NCI-H1092 (cell line): ENCODE results near the gene VDAC2.
A peak's percentile ranks its signal among the peaks of the same experiment; 100 is the strongest.

Experiments used
- DNase-seq: peaks from one replicate; lab custom pipeline; 2025; lab: John Stamatoyannopoulos, UW

The VDAC2 gene

DNA sequence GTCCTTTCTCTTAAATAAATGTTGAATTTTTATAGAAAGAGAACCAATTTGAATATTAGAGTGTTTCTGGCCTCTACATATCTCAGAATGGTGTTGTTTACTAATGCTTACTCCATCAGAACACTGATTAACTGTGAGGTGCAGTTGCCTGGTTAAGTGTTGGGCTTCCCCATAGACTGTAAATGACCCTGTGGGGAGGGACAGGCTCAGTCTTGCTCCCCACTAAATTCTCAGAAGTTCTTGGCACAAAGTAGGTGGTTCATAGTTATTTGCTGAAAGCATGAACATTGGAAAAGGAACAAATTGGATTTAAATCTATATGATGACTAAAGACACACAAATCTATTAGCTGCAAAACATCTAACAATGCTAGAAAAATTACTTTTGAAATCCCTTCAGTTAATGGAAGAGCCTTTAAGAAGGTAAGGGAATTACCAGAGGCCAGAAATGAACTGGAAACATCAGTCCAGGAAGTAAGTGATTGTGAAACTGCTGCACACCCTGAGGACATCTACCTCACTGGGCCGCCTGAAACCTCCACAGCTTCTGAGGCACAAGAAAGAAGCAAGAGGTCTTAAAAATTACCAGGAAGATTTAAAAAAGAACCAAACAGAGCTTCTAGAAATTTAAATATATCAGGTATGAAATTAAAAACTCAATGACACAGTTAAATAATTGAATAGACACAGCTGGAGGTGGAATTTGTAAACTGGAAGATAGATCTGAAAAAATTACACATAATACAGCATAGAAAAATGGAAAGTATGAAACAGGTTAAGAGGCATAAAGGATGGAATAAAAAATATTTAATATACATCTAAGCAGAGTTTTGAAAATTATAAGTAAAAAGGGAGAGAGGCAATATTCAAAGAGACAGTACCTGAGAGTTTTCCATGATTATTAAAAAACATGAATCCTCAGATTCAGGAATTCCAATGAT, 43.0 kb downstream of the VDAC2 start:
- no peak for DNase-seq

DNA sequence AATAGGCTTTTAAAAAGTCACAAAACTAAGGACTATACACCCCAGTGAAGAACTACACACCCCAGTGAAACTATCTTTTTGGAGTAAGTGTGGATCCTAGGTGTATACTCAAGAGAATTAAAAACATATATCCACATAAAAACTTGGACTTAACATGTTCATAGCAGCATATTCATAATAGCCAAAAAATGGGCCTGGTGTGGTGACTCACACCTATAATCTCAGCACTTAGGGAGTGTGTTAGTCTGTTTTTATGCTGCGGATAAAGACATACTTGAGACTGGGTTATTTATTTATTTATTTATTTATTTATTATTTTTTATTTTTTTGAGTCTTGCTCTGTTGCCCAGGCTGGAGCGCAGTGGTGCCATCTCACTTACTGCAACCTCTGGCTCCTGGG, 44.1 kb downstream of the VDAC2 start:
- no peak for DNase-seq

DNA sequence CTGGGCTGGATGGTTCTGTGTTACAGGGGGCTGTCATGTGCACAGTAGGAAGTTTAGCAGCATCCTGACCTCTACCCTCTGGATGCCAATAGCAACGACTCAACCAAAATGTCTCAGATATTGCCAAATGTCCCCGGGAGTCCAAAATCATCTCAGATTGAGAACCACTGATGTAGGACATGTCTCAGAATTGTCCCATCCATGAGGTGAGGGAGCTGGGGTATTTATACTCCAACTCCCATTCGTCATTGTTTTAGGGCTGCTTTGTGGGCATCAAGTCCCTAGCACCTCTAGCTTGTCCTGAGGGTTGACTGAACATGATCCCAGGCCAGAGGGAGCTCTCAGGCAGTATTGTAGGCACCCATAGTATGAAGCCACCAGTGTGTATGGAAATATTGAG, 50.4 kb downstream of the VDAC2 start:
- no peak for DNase-seq

DNA sequence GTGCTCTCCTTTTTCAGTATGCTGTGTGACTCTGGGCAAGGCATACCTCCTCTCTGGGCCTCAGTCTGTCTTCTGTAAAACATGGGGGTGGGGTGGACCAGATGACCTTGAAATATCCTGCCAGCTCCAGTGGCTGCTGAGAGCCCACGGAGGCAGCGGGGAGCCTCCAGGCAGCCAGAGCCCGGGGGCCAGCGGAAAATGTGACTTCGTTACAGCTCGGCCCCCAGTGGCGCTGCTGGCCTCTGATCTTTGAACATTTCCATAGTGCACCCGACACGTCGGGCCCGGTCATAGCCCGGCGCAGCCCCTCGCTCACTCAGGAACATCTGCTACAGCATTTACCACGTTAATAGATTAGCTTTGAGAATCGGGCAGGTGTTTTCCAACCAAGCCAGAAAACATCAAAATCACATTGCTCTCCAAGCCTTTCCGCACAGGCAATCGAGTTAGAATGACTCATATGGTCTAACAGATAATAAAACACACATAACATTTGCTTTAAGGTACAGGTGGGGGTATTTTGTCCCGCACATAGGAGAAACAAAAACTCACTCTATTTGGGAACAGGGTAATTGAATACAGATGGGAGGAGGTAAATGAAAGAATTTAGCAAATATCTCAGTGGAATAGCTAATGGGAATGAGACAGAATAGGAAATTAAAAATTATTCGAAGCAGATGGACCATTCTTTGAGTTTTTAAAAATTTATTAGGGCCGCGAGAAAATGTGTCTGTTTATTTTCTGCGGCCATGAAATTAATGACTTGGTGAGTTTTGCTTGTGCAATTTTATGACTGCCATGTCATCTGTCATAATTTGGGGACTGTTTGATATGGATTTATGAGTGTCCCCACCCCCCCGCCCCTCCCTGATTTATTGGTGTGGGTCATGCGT, 51.5 kb downstream of the VDAC2 start:
- peak; percentile 23 for DNase-seq

DNA sequence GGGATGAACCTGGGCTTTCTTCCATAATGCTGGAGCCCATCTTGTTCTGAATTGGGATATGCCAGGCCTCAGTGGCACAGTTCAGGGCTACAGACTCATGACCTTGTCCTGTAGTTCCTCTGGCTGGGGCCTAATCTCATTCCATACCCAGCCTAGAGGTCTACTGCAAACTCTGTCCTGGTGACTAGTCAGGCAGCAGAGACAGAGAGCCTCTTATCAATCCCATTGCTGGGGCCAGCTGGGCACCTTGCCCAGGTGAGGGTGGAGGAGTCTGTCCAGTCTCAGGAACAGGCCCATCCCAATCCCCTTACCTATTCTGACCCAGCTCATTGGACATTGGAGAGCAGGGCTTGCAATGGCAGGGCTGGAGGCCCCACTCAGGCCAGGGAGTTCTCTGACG, 53.2 kb downstream of the VDAC2 start:
- DNase-seq, result no peak

DNA sequence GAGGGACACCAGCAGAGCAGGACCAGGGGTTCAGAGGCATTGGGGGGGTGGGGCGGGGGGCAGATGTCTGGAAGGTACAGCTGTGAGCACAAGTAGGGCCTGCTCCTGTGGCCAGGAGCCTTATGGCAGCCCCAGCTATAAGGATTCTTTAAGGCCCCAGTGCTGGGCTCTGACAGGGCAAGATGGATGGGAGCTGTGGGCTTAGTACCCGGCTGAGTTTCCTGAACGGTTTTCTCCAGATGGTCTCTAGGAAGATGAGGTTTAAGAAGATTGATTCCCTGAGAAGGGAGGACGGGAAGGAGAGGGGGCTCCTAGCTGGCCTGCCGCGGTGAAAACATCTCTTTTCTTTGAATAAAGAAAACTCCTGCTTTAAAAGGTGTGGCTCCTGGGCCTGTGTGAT, 55.3 kb downstream of the VDAC2 start:
- no peak for DNase-seq

DNA sequence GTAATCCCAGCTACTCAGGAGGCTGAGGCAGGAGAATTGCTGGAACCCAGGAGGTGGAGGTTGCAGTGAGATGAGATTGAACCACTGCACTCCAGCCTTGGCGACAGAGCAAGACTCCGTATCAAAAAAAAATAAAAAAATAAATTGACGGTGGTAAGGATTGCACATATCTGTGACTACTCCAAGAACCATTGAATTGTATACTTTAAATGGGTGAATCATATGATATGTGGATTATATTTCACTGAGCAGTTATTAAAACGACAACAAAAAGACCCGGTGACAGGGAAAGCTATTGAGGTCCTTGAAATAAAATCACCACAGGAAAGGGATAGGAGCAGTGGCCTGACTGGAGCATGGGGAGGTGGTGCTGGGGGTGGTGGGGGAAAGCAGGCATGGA, 56.3 kb downstream of the VDAC2 start:
- no peak for DNase-seq

DNA sequence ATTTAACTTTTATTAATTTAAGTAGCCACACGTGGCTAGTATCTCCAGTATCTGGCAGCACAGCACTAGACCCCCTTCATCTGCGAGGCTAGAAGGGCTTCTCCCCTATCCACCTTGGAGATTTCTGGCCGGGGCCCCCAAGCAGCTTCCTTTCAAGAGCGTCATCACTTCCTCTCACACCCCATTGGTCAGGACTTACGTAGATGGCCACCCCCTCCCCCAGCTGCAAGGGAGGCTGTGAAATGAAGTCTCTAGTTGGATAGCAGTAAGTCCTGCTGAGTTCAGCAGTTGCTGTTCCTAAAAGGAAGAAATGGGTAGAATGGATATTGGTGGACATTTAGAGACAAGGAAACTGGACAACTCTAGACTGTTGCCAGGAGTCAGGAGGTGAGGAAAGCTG, 59.0 kb downstream of the VDAC2 start:
- DNase-seq, result no peak

DNA sequence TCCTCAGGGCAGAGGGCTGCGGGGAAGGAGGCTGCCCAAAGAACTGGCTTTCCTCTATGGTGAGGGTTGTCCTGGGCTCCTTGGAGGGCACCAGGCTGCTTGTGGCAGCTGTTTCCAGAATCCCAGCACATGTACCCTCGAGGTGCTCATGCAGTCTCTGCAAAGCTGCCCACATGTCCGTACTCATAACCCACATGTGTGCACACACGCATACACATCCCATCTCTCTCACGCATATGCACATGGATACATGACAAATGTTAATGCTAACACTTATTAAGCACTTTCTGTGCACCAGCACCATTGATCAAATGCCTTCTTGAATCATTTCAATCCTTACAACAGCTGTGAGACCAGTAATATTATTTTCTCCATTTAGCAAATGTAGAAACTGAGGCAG, 61.5 kb downstream of the VDAC2 start:
- no peak for DNase-seq

DNA sequence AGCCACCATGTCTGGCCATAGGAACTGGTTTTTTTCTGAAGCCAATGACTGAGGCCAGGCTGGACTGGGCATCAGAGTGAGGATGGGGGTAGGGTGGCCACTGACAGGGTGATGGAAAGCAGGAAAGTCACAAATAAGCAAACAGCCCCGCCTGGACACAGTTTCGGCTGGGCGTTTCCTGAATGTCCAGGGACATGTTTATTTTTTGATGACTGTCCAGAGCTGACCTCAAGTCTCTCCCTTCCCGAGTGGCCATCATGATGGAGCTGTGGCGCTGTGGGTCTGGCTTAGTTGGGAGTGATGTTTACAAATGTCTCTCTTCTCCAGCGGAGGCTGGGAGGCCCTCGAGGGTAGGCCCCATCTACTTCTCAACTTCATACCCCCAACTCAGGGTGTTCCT, 62.3 kb downstream of the VDAC2 start:
- no peak for DNase-seq

DNA sequence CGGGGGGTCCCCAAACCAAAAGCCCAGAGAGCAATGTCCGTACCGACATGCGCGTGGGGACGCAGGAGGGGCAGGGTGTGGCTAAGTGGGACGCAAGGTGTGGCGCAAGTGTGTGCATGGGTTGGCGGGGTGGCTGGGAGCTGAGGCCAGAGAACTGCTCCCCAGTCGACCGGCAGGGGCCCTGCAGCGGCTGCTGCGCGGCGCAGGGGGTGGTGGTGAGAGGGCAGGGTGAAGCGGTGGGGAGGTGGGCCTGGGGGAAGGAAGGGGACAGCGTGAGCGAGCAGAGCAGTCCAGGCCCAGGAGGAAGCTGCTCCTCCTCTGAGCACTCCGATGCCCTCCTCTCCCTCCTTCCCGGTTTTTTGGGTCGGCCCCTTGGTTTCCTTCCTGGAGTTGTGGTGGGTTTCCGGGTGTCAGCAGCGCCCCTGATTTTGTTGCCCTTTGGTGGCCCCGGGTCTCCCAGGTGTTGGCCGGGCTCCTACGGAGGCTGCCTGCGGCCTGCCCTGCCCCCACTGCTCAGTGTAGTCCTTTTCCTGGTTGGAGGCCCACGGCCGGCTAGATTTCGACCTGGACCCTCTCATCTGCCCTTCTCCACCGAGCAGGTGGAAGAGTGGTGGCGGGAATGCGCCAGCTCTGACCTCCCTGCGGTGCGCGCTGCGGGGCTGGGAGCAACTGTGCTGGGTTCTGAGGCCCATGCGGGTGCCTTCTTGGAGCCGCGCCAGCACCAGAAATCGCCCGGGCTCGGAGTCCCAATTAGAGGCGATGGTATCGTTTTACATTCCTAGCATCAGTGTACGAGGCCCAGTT, 65.7 kb downstream of the VDAC2 start:
- DNase-seq, result no peak

DNA sequence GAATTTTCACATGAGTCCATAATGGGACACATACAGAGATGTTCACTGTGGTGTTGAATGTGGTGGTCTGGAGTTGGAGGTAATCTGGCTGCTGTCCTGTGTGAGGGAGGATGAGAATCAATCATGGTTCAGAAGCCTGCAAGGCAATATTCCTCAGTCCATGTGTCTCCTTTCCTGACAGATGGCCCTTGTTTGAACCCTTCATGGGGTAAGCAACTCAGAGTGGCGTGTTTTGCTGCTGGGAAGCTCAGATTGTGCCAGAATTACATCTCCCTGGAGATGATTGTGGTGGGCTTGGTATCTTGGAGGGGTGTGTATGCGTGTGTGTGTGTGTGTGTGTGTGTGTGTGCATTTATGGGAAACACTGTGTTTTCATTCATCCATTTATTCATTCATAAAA, 69.6 kb downstream of the VDAC2 start:
- no peak for DNase-seq
